A673 (cell line): ENCODE data around the gene CHMP1A. TPM values are rescaled to one million over a fixed set of nuclear protein-coding genes. Genes with fewer than 3 reads are reported as not detected.

Experiments
- BruUV-seq: library from RNA; stranded (reverse); fragments of 400-500 nt; replicated peaks from 2 replicates; lab custom pipeline; 2021; lab: Mats Ljungman, UMichigan
- CTCF ChIA-PET: fragments of 300-600 bp; sonication (Branson Sonifier 250); formaldehyde crosslinking; loops from one replicate; lab custom pipeline; 2022; ENCODE audit warnings: antibody characterized with exemption; lab: Charles Lee
- POLR2A ChIA-PET: fragments of 300-600 bp; sonication (Branson Sonifier 250); formaldehyde crosslinking; loops from one replicate; lab custom pipeline; 2022; ENCODE audit warnings: antibody characterized with exemption; ENCODE audit not compliant: low non-redundant PET; lab: Charles Lee
- DNase-seq: peaks from one replicate; pipeline ENCODE4 v3.0.0-alpha.2; 2015; ENCODE audit warnings: low spot score
- H3K27ac ChIP-seq: fragments of 200-600 bp; sonication (generic); 2 replicates; pipeline ENCODE4 v1.5.1; 2016; ENCODE audit warnings: mixed run types, low read depth, mild to moderate bottlenecking, mixed read lengths, antibody characterized with exemption, low read length; ENCODE audit not compliant: poor library complexity, severe bottlenecking
- H3K27me3 ChIP-seq: fragments of 200-600 bp; sonication (generic); replicated peaks from 2 replicates; pipeline ENCODE4 v1.6.1; 2017; ENCODE audit warnings: mixed run types, low read depth, mild to moderate bottlenecking, mixed read lengths, antibody characterized with exemption, low read length; ENCODE audit not compliant: insufficient read depth, poor library complexity
- H3K36me3 ChIP-seq: fragments of 200-600 bp; sonication (generic); 2 replicates; pipeline ENCODE4 v1.6.1; 2016; ENCODE audit warnings: mixed run types, mild to moderate bottlenecking, mixed read lengths, antibody characterized with exemption, low read length; ENCODE audit not compliant: insufficient read depth, poor library complexity, severe bottlenecking
- H3K4me1 ChIP-seq: fragments of 200-600 bp; sonication (generic); 2 replicates; pipeline ENCODE4 v1.6.1; 2017; ENCODE audit warnings: mixed run types, mild to moderate bottlenecking, mixed read lengths, antibody characterized with exemption, low read length; ENCODE audit not compliant: insufficient read depth, poor library complexity, severe bottlenecking
- H3K4me3 ChIP-seq: fragments of 200-600 bp; sonication (generic); 2 replicates; pipeline ENCODE4 v1.5.1; 2016; ENCODE audit warnings: low read depth, mixed run types, mild to moderate bottlenecking, mixed read lengths, low read length; ENCODE audit not compliant: poor library complexity, severe bottlenecking
- H3K9me3 ChIP-seq: fragments of 200-600 bp; sonication (generic); 2 replicates; pipeline ENCODE4 v1.6.1; 2016; ENCODE audit warnings: mixed run types, low read depth, mild to moderate bottlenecking, mixed read lengths, antibody characterized with exemption, low read length; ENCODE audit not compliant: poor library complexity, severe bottlenecking
- CTCF ChIP-seq: fragments of 300-800, 200-600 bp; sonication (generic); conservative IDR thresholded peaks from 2 replicates; pipeline ENCODE4 v1.5.1; 2017; ENCODE audit warnings: low read depth, mild to moderate bottlenecking, antibody characterized with exemption, low read length, moderate library complexity, mixed read lengths
- EZH2 ChIP-seq: fragments of 200-600 bp; sonication (generic); IDR thresholded peaks from 2 replicates; pipeline ENCODE4 v1.6.1; 2017; ENCODE audit warnings: borderline replicate concordance, low read depth, mild to moderate bottlenecking, mixed read lengths, antibody characterized with exemption, low read length; ENCODE audit not compliant: poor library complexity, severe bottlenecking
- intact Hi-C: fragments of 100-400 bp; cut with micrococcal nuclease; formaldehyde crosslinking; loops from one replicate; pipeline ENCODE4 v1.10.0; 2022; ENCODE audit not compliant: unreplicated experiment
- total RNA-seq: library from RNA; stranded (reverse); gene quantifications from 2 replicates; pipeline ENCODE4 v1.2.3, GENCODE V29; 2021

CHMP1A gene
- total RNA-seq, 1 experiment from 2014 or later = 110 TPM

- Histone ChIP-seq H3K27me3 (no peaks in the 10 kb centered on the region), H3K9me3 (no peaks in the 10 kb centered on the region), H3K4me1 (peaks cover 7% of the 10 kb centered on the region), H3K27ac (peak overlapping the region; percentile 95), H3K4me3 (peak overlapping the region; percentile 72), H3K36me3 (peaks cover 39% of the 10 kb centered on the region)
- intact Hi-C loops = no loop called here
- ChIA-PET CTCF (interaction anchor here (0.5 to 0.8 kb wide), 2 partner anchors 71 to 84 kb away, joined by 3 read pairs; no protein-coding TSS in a partner anchor), POLR2A (interaction anchor here (0.5 kb wide), 1 partner anchor 118 kb away, joined by 5 read pairs; no protein-coding TSS in a partner anchor)
- BruUV-seq = TSS peak; percentile 65
- TF ChIP-seq CTCF = 0 out of 2 replicates have a peak, but pooled peaks have one; percentile 13
- TF ChIP-seq EZH2 = no peak
- no peak for DNase-seq
These were observed 29.8 kb upstream of the CHMP1A start for GRCh38 chr16:89687092-89687940.

GRCh38 chr16:89686520-89687091, 29.1 kb upstream of the CHMP1A start, which contains the start of gene CDK10:
TSS of gene CDK10 (plus strand) at chr16:89686689. CDS start at chr16:89686711, 22 bp downstream.
- no peaks in the 10 kb centered on the region for H3K9me3 ChIP-seq
- H3K4me1 ChIP-seq = peaks cover 7% of the 10 kb centered on the region
- ChIA-PET POLR2A (no interaction called here), CTCF (interaction anchor here (0.5 to 0.8 kb wide), 2 partner anchors 70 to 84 kb away, joined by 3 read pairs; no protein-coding TSS in a partner anchor)
- DNase-seq = peak; percentile 96
- no peak for TF ChIP-seq CTCF
- no peak for TF ChIP-seq EZH2
- H3K4me3 ChIP-seq = peak within 1 kb of the TSS; percentile 72
- intact Hi-C loops = no loop called here
- peak within 1 kb of the TSS; percentile 95 for H3K27ac ChIP-seq
- H3K36me3 ChIP-seq = peaks cover 35% of the 10 kb centered on the region
- BruUV-seq = no TSS peak
- no peaks in the 10 kb centered on the region for H3K27me3 ChIP-seq

GRCh38 chr16:89685916-89686315, 28.4 kb upstream of the CHMP1A start:
- H3K4me1 ChIP-seq = peaks cover 7% of the 10 kb centered on the region
- H3K27me3 ChIP-seq = no peaks in the 10 kb centered on the region
- intact Hi-C loops = no loop called here
- ChIA-PET POLR2A (no interaction called here), CTCF (no interaction called here)
- H3K27ac ChIP-seq = no peak overlapping the region
- H3K4me3 ChIP-seq = no peak overlapping the region
- no TSS peak for BruUV-seq
- TF ChIP-seq CTCF (no peak), EZH2 (no peak)
- no peak for DNase-seq
- peaks cover 30% of the 10 kb centered on the region for H3K36me3 ChIP-seq
- H3K9me3 ChIP-seq = no peaks in the 10 kb centered on the region
